Upper lobe of left lung (tissue), 6 donors: ENCODE results near the gene PLSCR3. TPM values are rescaled to one million over a fixed set of nuclear protein-coding genes. Genes with fewer than 3 reads are reported as not detected.
A peak's percentile ranks its signal among the peaks of the same experiment; 100 is the strongest.

ENCODE experiments used
- ATAC-seq, 2 donors: fragments of 200-7000 bp; cut with Tn5 transposase; one replicate each; pipeline ENCODE4 v1.9.1; 2022; ENCODE audit warnings: mild to moderate bottlenecking in 2 of 2, moderate library complexity in 2 of 2; ENCODE audit not compliant: low FRiP score in 2 of 2
- DNase-seq, 2 donors: peaks; one replicate each; pipeline ENCODE4 v3.0.0-alpha.2; 2019 to 2020
- H3K27ac ChIP-seq, 4 donors: fragments of 200-600 bp; sonication (generic); one replicate each; pipeline ENCODE4 v1.5.1; 2016 to 2019
- H3K27me3 ChIP-seq, 4 donors: fragments of 200-600 bp; sonication (generic); one replicate each; pipeline ENCODE4 v1.5.1; 2017 to 2019
- H3K36me3 ChIP-seq, 4 donors: fragments of 200-600 bp; sonication (generic); one replicate each; pipeline ENCODE4 v1.5.1; 2016 to 2019
- H3K4me1 ChIP-seq, 4 donors: fragments of 200-600 bp; sonication (generic); one replicate each; pipeline ENCODE4 v1.5.1; 2018 to 2019
- H3K4me3 ChIP-seq, 4 donors: fragments of 200-600 bp; sonication (generic); one replicate each; pipeline ENCODE4 v1.5.1; 2017 to 2019; ENCODE audit warnings: mild to moderate bottlenecking in 2 of 4, moderate library complexity in 1 of 4
- H3K9me3 ChIP-seq, 4 donors: fragments of 200-600 bp; sonication (generic); one replicate each; pipeline ENCODE4 v1.5.1; 2018 to 2019
- EP300 ChIP-seq, 4 donors: sonication (generic); formaldehyde crosslinking; IDR thresholded peaks; one replicate each; pipeline ENCODE4 v1.5.1; 2017; ENCODE audit warnings: antibody characterized with exemption in 4 of 4, control low read depth in 2 of 4
- POLR2A ChIP-seq, 4 donors: fragments of 450-650 bp; IDR thresholded peaks; one replicate each; pipeline ENCODE4 v1.5.1; 2016 to 2017; ENCODE audit warnings: antibody characterized with exemption in 4 of 4, mild to moderate bottlenecking in 2 of 4
- POLR2AphosphoS5 ChIP-seq, 2 donors: sonication (generic); formaldehyde crosslinking; IDR thresholded peaks; one replicate each; pipeline ENCODE4 v1.5.1; 2017; ENCODE audit warnings: antibody characterized with exemption in 2 of 2
- WGBS, 2 donors: methylation state at CpG; one replicate each; pipeline ENCODE4 v1.1.5; 2017 to 2018; 5-methylcytosine and 5-hydroxymethylcytosine counted together
- total RNA-seq, 6 donors: library from RNA; depleted of rRNA in 4 of 6; stranded (reverse); fragments of >200 nt in 4 of 6; gene quantifications; one replicate each; pipeline versions ENCODE4 v1.1.0 to v1.2.1, GENCODE V29; 2016 to 2021
- TF ChIP-seq, protein P1 (sequence below), 6 experiments: fragments of 450-650 bp in 4 of 6; fragments of 200-600 bp in 2 of 6; sonication (generic) in 2 of 6; IDR thresholded peaks; one replicate each; pipeline ENCODE4 v1.5.1; 2016 to 2019; ENCODE audit warnings: antibody characterized with exemption in 6 of 6
- donor health status: DM: no; HTN: no; CAD: no; lungs with moderate emphysema.
- donor health status: DM: no; HTN: yes; CAD: no; lungs with severe emphysema.

Gene PLSCR3
- total RNA-seq, 6 donors from 2014 or later: 20.6 to 64.5 (median 37.7) TPM

DNA sequence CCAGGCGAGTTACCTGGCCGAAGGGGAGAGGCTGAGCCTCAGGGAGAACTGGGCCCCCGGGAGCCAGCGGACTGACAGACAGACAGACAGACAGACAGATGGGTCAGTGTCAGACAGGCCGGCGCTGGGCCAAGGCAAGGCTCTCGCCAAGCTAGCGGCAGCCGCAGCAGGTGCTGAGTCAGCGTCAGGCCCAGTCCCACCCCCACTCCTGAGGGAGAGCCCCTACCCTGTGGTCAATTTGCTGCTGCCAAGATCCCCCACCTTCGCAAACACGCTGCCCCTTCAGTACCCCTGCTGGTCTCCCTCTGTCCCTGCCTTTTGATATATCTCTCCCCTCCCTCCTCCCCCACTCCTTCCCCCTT is 46.5 kb upstream of the PLSCR3 start:
- WGBS, 2 donors: 8 to 16% methylated on average over 5 to 8 of the region's 12 CpGs
- TF ChIP-seq POLR2A (IDR thresholded peaks at IDR 0.05): no peak
- TF ChIP-seq, protein P1, sequence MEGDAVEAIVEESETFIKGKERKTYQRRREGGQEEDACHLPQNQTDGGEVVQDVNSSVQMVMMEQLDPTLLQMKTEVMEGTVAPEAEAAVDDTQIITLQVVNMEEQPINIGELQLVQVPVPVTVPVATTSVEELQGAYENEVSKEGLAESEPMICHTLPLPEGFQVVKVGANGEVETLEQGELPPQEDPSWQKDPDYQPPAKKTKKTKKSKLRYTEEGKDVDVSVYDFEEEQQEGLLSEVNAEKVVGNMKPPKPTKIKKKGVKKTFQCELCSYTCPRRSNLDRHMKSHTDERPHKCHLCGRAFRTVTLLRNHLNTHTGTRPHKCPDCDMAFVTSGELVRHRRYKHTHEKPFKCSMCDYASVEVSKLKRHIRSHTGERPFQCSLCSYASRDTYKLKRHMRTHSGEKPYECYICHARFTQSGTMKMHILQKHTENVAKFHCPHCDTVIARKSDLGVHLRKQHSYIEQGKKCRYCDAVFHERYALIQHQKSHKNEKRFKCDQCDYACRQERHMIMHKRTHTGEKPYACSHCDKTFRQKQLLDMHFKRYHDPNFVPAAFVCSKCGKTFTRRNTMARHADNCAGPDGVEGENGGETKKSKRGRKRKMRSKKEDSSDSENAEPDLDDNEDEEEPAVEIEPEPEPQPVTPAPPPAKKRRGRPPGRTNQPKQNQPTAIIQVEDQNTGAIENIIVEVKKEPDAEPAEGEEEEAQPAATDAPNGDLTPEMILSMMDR (IDR thresholded peaks at IDR 0.05): no peak
- TF ChIP-seq POLR2AphosphoS5 (IDR thresholded peaks at IDR 0.05): no peak
- no peak for TF ChIP-seq EP300 (IDR thresholded peaks at IDR 0.05)
- no peak overlapping the region for H3K27ac ChIP-seq
- H3K4me1 ChIP-seq: peaks cover 54 to 65% (median 62%) of the 10 kb centered on the region in 4 donors
- no peak overlapping the region for H3K4me3 ChIP-seq
- no peak for ATAC-seq
- H3K36me3 ChIP-seq: no peaks in the 10 kb centered on the region
- DNase-seq: peak in 1 of 2 donors; percentile 80
- H3K27me3 ChIP-seq: peaks cover 0 to 27% (median 19%) of the 10 kb centered on the region in 4 donors
- no peaks in the 10 kb centered on the region for H3K9me3 ChIP-seq

DNA sequence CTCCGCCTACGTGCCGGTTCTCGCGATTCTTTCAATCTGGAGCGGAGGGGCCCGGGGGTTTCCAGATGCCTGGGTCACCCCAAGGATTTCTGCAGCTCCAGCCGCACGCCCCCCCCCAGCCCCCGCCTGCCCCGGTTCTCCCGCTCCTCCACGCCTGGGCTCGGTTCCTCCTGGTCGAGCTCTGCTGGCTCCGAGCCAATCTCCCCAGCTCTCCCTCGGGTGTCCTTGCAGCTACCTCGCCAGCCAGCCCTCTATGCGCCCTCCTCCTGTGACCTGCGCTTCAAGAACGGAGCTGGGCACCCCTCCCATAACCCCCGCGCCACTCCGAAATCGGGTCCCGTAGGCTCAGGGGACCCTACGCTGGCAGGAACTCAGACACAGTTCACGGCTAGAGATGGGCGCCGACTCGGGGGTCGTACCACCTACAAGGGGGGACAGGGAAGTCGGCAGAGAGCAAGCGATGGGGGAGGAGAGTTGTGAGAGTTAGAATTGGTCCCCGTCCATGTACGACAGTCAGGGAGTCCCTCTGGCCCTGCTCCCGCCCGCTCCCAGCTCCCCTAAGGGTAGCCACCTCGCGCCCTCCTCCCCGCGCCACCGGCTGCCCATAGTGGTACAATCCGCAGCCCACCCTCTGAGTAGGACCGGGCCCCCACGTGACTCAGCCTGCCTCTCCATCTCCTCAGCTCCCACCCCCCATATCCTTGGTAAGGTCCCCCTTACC is 45.9 kb upstream of the PLSCR3 start:
- peaks cover 0 to 25% (median 19%) of the 10 kb centered on the region in 4 donors for H3K27me3 ChIP-seq
- no peak for TF ChIP-seq POLR2AphosphoS5 (IDR thresholded peaks at IDR 0.05)
- TF ChIP-seq EP300 (IDR thresholded peaks at IDR 0.05): no peak
- no peak for TF ChIP-seq POLR2A (IDR thresholded peaks at IDR 0.05)
- TF ChIP-seq, protein P1 (IDR thresholded peaks at IDR 0.05): no peak
- 4 to 6% methylated on average over 15 to 46 of the region's 46 CpGs for WGBS, 2 donors
- peaks cover 53 to 65% (median 61%) of the 10 kb centered on the region in 4 donors for H3K4me1 ChIP-seq
- H3K4me3 ChIP-seq: peak overlapping the region in 3 of 4 donors; percentile 16 to 44 (median 39)
- H3K36me3 ChIP-seq: no peaks in the 10 kb centered on the region
- DNase-seq (peak; percentile 63 to 80), ATAC-seq (no peak)
- H3K9me3 ChIP-seq: no peaks in the 10 kb centered on the region
- H3K27ac ChIP-seq: no peak overlapping the region

DNA sequence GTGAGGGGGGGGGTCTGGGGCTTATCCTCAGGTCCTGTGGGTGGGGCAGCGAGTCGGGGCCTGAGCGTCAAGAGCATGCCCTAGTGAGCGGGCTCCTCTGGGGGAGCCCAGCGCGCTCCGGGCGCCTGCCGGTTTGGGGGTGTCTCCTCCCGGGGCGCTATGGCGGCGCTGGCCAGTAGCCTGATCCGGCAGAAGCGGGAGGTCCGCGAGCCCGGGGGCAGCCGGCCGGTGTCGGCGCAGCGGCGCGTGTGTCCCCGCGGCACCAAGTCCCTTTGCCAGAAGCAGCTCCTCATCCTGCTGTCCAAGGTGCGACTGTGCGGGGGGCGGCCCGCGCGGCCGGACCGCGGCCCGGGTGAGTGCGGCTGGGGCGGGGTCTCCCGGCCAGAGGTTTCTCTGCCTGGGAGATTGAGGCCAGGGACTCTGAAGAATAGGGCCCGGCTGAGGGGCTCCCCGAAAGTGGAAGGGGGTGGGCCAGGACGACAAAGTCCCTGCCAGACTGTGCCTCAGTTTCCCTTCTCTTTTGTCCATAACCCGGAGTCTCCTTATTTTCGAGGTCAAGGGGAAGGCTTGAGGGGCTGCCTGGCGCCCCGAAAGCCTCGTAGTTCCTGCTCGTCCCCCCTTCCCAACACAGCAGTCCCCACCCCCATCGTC is 45.3 kb upstream of the PLSCR3 start, which contains the start of gene FGF11:
Gene FGF11 (plus strand): TSS at position 51 of the 651 bp plus-strand sequence. CDS start 109 bp downstream, at position 160.
- Histone ChIP-seq H3K4me1 (peaks cover 50 to 61% (median 58%) of the 10 kb centered on the region in 4 donors), H3K9me3 (no peaks in the 10 kb centered on the region), H3K27ac (no peak within 1 kb of the TSS), H3K27me3 (peaks cover 0 to 25% (median 19%) of the 10 kb centered on the region in 4 donors), H3K36me3 (no peaks in the 10 kb centered on the region), H3K4me3 (peak within 1 kb of the TSS in 3 of 4 donors; percentile 25 to 61 (median 44))
- DNase-seq (peak in 1 of 2 donors; percentile 87), ATAC-seq (no peak)
- WGBS, 2 donors: 2 to 5% methylated on average over 7 to 23 of the region's 50 CpGs
- no peak for TF ChIP-seq EP300 (IDR thresholded peaks at IDR 0.05)
- no peak for TF ChIP-seq POLR2AphosphoS5 (IDR thresholded peaks at IDR 0.05)
- no peak for TF ChIP-seq POLR2A (IDR thresholded peaks at IDR 0.05)
- TF ChIP-seq, protein P1 (IDR thresholded peaks at IDR 0.05): no peak

DNA sequence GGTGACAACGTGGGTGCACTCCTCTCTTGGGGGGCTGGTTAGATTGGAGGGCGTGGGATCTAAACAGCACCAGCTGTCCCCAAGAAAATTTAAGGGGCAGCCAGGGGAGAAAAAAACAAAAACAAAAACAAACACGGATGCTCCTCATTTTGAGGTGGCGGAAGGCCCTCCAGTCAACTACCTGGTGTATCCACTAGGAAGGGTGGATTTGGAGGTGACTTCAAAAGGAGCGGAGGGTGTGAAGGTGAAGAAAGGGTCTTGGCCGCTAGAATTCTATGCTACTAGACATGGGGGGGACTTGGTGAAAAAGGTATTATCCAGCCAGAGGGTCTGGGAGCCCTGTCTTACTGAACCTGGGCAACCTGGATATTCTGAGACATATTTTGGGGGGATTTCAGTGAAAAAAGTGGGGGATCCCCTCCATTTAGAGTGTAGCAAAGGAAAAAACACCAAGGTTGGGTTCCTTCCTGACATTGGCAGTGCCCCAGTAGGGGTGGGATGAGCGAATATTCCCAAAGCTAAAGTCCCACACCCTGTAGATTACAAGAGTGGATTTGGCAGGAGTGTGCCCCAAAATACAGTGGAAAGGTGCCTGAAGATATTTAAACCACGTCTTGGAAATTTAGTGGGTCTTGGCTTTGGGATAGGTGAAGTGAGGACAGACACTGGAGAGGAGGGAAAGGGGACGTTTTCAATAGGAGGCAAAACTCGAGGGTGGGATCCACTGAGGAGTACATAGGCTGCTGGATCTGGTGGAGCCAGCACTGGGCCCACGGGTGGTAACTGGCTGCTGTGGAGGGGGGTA is 44.5 kb upstream of the PLSCR3 start:
- no peak for TF ChIP-seq POLR2AphosphoS5 (IDR thresholded peaks at IDR 0.05)
- TF ChIP-seq, protein P1 (IDR thresholded peaks at IDR 0.05): no peak
- no peak for TF ChIP-seq POLR2A (IDR thresholded peaks at IDR 0.05)
- TF ChIP-seq EP300 (IDR thresholded peaks at IDR 0.05): no peak
- H3K27me3 ChIP-seq: peaks cover 0 to 25% (median 19%) of the 10 kb centered on the region in 4 donors
- DNase-seq (no peak), ATAC-seq (no peak)
- H3K27ac ChIP-seq: no peak overlapping the region
- H3K36me3 ChIP-seq: no peaks in the 10 kb centered on the region
- peaks cover 50 to 60% (median 57%) of the 10 kb centered on the region in 4 donors for H3K4me1 ChIP-seq
- H3K9me3 ChIP-seq: no peaks in the 10 kb centered on the region
- H3K4me3 ChIP-seq: peak overlapping the region in 2 of 4 donors; percentile 35 to 61
- WGBS, 2 donors: 50 to 51% methylated on average over 11 of the region's 11 CpGs
